ENCODE results near the gene TRIM17. TPM values are rescaled to one million over a fixed set of nuclear protein-coding genes. Genes with fewer than 3 reads are reported as not detected.

TRIM17 gene
- total RNA-seq, 2 experiments from 2014 or later = 0.13 TPM; not detected in 1

DNA sequence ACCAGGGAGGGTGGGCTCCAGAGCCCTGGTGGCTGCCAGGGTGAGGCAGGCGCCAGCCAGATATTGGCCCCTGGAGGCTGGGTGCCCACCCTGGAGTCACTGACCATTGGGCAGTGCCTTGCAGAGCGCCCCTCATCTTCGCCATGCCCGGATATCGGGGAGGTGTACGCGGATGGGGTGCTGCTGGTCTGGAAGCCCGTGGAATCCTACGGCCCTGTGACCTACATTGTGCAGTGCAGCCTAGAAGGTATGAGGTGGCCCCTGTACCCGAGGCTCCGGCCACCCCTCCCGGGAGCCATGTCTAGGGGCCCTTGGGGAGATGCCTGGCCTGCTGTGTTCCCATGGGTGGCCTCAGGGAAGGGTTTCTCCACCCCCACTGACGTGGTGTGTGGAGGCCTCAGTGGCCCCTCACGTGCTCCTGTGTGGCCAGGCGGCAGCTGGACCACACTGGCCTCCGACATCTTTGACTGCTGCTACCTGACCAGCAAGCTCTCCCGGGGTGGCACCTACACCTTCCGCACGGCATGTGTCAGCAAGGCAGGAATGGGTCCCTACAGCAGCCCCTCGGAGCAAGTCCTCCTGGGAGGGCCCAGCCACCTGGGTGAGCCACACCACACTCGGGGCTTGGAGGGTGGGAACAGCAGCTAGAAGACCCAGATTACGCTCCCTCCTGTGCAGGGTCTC lies 40.9 kb downstream of the TRIM17 start:
- H3K4me1 ChIP-seq (ENCODE audit: insufficient read depth, low read length, poor library complexity, severe bottlenecking) = no peaks in the 10 kb centered on the region
- H3K4me3 ChIP-seq (ENCODE audit: low read depth, low read length, poor library complexity, severe bottlenecking) = no peak overlapping the region
- POLR2A ChIA-PET = no interaction called here
- H3K36me3 ChIP-seq (ENCODE audit: insufficient read depth, low read length) = no peaks in the 10 kb centered on the region
- no peaks in the 10 kb centered on the region for H3K9me2 ChIP-seq (ENCODE audit: insufficient read depth, low read length)
- H2AFZ ChIP-seq (ENCODE audit: low read length) = no peak overlapping the region
- no peak for DNase-seq (ENCODE audit: low spot score)
- H3K27ac ChIP-seq (ENCODE audit: low read depth, low read length, poor library complexity, severe bottlenecking) = no peak overlapping the region
- no TSS peak for BruUV-seq (replicated peaks)
- no peak for TF ChIP-seq EZH2phosphoT487 (IDR thresholded peaks at IDR 0.05; ENCODE audit: borderline replicate concordance, low read depth, low read length)
- TF ChIP-seq, protein P1, sequence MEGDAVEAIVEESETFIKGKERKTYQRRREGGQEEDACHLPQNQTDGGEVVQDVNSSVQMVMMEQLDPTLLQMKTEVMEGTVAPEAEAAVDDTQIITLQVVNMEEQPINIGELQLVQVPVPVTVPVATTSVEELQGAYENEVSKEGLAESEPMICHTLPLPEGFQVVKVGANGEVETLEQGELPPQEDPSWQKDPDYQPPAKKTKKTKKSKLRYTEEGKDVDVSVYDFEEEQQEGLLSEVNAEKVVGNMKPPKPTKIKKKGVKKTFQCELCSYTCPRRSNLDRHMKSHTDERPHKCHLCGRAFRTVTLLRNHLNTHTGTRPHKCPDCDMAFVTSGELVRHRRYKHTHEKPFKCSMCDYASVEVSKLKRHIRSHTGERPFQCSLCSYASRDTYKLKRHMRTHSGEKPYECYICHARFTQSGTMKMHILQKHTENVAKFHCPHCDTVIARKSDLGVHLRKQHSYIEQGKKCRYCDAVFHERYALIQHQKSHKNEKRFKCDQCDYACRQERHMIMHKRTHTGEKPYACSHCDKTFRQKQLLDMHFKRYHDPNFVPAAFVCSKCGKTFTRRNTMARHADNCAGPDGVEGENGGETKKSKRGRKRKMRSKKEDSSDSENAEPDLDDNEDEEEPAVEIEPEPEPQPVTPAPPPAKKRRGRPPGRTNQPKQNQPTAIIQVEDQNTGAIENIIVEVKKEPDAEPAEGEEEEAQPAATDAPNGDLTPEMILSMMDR (conservative IDR thresholded peaks at IDR 0.05; ENCODE audit: low read length) = no peak
- no peaks in the 10 kb centered on the region for H3K79me2 ChIP-seq (ENCODE audit: insufficient read depth, low read depth, low read length)
- CTCF ChIA-PET (ENCODE audit: unreplicated experiment) = no interaction called here
- H3K9me3 ChIP-seq (ENCODE audit: low read length) = no peaks in the 10 kb centered on the region
- no peak overlapping the region for H3K4me2 ChIP-seq (ENCODE audit: low read length)
- no peaks in the 10 kb centered on the region; the same call in 1 of the 2 replicates for H4K20me1 ChIP-seq (ENCODE audit: insufficient read depth, low read length)
- intact Hi-C loops (cut with micrococcal nuclease; ENCODE audit: unreplicated experiment) = no loop called here

DNA sequence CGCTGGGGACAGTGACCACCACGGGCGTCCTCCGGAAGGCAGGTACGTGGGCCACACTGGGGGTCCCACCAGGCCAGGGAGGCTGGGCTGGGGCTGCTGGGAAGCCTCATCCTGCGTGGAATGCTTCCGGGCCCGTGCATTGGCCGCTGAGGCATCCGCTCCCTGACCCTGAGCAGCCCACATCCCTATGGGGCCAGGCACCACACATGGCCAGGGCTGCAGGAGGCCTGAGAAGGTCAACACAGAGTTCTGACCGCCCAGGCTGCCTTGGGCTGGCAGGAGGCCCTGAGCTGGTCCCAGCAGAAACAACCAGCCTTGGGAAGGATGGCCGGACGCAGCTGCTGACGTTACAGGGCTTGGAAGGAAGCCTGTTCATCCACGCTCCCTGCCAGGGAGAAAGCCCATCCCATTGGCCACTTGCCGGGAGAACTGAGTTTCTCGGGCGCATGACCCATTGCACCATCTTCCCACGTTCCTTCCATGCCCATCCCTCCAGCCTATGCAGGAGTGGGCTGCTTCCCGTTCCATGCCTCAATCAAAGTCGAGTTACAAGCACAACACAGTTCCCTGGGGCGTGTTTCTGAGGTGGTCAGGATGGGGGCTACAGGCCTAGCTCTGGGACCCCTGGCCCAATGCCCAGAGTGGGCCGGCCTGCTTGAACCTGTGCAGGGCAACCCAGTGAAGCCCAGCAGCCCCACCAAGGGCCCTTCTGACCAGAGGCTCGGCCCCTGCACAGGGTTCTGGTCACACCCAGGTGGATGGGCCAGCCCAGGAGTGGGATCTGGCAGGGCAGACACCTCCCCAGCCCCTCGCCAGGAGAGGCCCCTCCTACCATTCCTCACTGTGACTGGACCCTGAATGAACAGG lies 41.7 kb downstream of the TRIM17 start:
- no peaks in the 10 kb centered on the region for H3K4me1 ChIP-seq (ENCODE audit: insufficient read depth, low read length, poor library complexity, severe bottlenecking)
- BruUV-seq (replicated peaks) = no TSS peak
- no peak overlapping the region for H3K4me2 ChIP-seq (ENCODE audit: low read length)
- CTCF ChIA-PET (ENCODE audit: unreplicated experiment) = no interaction called here
- intact Hi-C loops (cut with micrococcal nuclease; ENCODE audit: unreplicated experiment) = no loop called here
- H2AFZ ChIP-seq (ENCODE audit: low read length) = no peak overlapping the region
- no peak overlapping the region for H3K27ac ChIP-seq (ENCODE audit: low read depth, low read length, poor library complexity, severe bottlenecking)
- TF ChIP-seq, protein P1 (conservative IDR thresholded peaks at IDR 0.05; ENCODE audit: low read length) = no peak
- TF ChIP-seq EZH2phosphoT487 (IDR thresholded peaks at IDR 0.05; ENCODE audit: borderline replicate concordance, low read depth, low read length) = no peak
- no peaks in the 10 kb centered on the region; the same call in 1 of the 2 replicates for H4K20me1 ChIP-seq (ENCODE audit: insufficient read depth, low read length)
- H3K9me3 ChIP-seq (ENCODE audit: low read length) = no peaks in the 10 kb centered on the region
- H3K4me3 ChIP-seq (ENCODE audit: low read depth, low read length, poor library complexity, severe bottlenecking) = no peak overlapping the region
- H3K36me3 ChIP-seq (ENCODE audit: insufficient read depth, low read length) = no peaks in the 10 kb centered on the region
- no peaks in the 10 kb centered on the region for H3K79me2 ChIP-seq (ENCODE audit: insufficient read depth, low read depth, low read length)
- POLR2A ChIA-PET = no interaction called here
- no peak for DNase-seq (ENCODE audit: low spot score)
- H3K9me2 ChIP-seq (ENCODE audit: insufficient read depth, low read length) = no peaks in the 10 kb centered on the region
